ENCODE measurements around the gene COL6A2.
"Not testable (repeated sequence)": the region's sequence is repeated elsewhere in the genome, so short reads cannot be mapped to it uniquely, and the experiment has no call there.

COL6A2 gene

DNA sequence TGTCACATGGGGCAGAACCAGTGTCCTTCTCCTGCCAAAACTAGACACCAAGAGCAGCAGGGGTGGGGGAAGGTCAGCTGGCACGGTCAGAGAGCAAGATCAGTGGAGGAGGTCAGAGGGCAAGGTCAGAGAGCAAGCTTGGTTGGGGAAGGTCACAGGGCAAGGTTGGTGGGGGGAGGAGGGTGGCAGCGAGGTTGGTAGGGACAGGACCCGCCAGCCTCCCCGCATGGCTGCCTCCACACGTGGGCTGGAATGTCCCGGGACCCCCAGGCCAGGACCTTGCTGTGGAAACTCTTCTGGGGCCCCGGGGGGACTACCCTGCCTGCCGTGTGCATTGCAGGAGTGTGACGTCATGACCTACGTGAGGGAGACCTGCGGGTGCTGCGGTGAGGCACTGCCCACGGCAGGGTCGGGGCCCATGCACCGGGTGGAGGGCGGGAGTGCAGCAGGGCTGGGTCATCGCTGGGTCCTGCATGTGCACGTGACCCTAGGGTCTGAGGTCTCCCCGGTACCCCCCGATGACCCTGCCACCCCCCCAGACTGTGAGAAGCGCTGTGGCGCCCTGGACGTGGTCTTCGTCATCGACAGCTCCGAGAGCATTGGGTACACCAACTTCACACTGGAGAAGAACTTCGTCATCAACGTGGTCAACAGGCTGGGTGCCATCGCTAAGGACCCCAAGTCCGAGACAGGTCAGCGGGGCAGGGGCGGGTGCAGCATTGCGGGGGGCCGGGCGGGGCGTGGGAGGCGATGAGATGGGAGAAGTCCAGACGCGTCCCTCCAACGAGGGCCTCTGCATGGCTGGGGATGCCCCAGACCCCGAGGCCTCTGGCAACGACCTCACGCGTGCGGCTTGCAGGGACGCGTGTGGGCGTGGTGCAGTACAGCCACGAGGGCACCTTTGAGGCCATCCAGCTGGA is 27.3 kb downstream of the COL6A2 start:
- no peak for DNase-seq (ENCODE audit: low read depth in 2 of 2)

DNA sequence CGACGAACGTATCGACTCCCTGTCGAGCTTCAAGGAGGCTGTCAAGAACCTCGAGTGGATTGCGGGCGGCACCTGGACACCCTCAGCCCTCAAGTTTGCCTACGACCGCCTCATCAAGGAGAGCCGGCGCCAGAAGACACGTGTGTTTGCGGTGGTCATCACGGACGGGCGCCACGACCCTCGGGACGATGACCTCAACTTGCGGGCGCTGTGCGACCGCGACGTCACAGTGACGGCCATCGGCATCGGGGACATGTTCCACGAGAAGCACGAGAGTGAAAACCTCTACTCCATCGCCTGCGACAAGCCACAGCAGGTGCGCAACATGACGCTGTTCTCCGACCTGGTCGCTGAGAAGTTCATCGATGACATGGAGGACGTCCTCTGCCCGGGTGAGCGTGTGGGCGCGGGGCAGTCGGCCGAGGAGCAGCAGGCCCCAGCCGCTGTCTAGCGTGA is 28.0 kb downstream of the COL6A2 start:
- no peak for DNase-seq (ENCODE audit: low read depth in 2 of 2)

DNA sequence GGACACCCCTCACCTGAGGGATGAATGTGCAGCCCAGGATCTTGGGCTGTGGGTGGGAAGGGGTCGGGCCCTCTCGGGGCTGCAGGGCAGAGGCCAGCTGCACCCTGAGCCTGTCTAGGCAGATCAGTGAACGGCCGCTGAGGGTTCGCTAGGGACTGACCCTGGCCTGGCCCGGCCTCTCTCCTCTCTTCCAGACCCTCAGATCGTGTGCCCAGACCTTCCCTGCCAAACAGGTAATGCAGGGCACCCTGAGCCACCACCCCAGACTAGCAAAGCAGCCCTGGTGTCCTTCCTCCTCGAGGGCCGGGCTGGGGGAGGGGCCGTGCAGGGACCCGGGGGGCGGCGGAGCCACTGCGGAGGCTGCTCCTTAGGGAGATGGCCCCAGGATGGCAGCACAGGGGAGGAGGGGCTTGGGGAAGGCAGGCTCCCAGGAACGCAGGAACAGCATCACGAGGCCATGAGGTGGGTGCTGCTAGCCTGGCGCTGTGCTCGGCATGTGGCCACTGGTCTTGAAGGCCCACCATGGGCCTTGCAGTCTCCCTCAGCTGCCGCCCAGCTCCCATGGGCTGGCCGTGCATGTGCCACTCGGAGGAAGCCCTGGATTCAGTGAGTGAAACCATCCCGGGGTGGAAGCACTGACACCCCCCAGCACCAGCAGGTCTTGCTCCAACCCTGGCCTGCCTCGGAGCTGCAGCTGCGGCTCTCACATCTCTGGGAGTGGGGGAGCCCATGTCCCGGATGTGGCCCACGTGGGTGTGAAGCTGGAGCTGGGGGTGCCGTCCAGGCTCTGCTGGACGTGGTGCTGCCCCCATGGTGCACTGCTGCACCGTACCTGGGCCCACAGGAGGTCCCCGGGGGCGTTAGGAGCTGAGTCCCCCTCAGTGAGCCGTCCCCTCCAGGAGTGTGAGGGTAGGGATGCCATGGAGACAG is 28.7 kb downstream of the COL6A2 start:
- DNase-seq (ENCODE audit: low read depth in 2 of 2) = no peak

DNA sequence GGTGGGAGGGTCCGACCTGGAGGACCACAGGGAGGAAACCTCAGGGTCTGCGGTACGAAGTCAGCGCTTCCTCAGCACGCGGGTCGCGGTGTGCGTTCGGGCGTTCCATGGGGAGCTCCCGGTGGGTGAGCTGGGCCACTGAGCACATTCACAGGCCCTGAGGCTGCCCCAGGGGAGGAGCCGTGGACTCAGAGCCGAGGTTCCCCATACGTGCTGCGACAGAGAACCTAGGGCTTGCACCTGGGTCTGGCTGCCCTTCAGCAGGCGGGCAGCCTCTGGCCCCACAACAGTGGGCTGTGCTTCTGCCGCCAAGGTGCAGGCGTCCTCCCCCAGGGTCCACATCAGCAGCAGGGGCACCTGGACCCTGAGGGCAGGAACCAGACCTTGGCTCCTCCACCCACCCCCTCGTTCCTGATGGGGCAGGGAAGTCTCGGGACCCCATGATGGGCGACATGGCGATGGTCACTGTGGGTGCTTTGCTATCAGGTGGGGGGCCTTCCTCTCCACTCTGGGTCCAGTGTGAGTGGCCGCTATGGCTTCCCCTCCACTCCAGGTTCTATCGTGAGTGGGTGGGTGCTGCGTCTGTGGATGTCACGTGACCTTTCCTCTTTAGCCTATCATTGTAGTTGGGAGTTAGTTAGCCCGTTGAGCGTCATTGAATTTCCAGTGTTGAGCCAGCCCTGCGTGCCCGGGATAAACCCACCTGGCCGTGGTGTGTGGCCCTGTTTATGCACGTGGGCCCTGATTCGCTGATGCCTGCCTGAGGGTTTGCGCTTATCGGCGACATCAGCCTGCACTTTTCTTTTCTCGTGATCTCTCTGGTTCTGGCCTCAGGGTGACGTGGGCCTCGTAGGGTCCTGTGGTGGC is 29.6 kb downstream of the COL6A2 start:
- DNase-seq (ENCODE audit: low read depth in 2 of 2) = no peak

DNA sequence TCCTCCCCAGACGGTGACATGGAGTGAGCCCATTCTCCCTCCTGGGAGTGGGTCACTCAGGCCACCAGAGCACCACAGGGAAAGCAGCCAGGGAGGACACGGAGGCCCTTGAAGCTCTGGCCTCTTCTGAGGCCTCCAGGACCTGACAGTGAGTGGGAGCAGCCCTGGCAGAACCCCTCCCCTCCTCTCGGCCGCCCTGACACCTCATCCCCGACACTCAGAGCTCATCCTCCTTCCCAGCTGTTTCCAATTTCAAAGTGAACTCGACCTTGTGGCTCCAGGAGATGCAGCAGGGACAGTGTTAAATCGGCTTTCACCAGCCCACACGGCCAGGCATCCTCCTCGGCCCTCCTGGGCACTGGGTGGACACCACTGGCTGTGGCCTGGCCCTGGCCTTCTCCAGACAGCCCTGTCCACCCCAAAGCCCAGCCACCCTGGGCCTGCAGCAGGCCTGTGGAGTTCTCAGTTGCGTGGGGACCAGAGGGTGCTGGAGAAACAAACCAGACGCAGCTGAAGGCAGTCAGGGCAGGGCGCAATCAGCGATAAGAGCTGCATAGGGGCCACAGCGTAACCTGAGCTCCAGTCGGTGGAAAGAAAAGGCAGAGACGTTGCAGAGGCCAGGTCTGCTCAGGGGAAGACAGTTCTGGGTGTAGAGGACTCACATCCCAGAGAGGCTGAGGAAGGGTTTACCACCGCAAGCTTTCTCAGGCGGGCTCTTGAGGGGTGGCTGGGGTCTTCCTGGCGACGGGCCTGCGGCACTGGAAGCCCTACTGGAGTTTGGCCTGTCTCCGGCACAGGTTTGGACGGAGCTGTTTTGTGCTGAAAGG is 30.4 kb downstream of the COL6A2 start:
- DNase-seq (ENCODE audit: low read depth in 2 of 2) = no peak

DNA sequence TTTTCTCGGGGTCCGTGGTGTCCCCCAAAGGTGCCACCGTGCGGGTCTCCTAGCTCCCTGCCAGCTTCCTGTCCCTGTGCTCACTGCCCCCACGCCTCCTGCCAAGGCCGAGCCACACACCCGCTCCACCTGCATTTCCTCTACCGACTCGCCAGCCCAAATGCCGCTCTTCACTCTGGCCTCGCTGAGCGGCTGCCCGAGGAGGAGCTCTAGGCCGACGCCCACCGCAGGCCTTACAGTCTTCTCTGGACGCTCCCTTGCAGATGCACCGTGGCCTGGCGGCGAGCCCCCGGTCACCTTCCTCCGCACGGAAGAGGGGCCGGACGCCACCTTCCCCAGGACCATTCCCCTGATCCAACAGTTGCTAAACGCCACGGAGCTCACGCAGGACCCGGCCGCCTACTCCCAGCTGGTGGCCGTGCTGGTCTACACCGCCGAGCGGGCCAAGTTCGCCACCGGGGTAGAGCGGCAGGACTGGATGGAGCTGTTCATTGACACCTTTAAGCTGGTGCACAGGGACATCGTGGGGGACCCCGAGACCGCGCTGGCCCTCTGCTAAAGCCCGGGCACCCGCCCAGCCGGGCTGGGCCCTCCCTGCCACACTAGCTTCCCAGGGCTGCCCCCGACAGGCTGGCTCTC is 31.1 kb downstream of the COL6A2 start:
- DNase-seq (ENCODE audit: low read depth in 2 of 2) = no peak

DNA sequence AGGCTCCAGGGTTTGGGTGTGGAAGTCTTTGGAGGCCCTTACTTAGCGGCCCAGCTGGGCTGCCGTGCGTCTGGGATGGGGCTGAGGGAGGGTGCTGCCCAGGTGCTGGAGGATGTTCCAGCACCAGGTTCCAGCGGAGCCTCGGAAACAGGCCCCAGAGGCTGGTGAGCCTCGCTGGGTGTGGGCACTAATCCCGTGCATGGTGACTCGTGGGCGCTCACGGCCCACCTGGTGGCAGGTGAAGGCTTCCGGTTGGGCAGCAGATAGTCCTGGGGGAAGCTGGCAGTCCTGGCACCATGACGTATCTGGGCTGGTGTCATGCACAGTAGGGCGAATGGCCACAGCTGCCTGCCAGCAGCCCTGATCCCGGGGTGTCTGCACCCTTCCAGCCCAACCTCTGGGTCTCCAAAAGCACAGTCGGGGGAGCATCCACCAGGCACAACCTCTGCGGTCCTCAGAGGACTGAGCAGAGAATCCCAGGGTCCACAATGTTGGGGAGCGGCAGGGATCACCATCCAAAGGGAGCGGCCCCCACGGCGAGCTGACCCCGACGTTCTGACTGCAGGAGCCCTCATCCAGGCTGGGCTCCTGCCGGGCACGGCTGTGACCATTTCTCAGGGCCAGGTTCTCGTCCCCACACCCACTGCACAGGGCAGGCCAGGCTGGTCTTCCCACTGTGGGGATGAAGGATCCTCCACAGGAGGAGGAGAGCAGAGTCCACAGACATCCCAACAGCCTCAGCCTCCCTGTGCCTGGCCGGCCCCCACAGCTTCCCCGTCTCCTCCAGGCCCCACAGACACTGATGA is 32.1 kb downstream of the COL6A2 start:
- no peak for DNase-seq (ENCODE audit: low read depth in 2 of 2)

DNA sequence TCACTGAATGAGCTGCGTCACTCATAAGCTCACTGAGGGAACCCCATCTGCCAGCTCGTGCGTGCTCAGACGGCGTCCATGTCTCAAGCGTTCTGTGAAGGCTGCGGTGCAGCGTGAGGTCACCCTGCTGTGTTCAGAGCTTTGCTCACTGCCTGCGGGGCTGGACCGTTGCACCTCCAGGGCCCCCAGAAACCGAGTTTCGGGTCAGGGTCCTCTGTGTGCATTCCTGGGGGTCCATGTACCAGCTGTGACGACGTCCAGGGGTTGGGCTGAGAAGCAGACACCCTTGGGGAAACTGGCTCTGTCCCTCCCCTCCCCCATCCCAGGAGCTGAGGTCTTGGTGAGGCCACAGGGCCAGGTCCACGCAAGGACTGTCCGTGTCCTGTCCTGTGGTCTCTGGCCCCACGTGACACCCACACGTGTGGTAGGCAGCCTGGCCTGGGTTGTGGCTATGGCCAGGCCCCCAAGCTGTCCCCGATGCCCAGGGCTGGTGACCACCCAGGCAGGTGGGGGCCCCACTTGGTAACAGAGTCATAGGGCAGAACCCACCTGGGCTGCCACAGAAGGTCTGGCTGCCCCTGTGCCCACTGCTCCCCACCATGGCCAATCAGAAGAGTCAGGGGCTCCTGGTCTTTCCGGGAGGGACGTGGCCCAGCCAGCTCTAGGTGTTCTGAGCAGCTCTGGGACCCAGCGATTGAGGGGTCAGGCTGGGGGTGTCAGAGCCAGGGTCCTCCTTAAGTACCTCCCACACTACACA is 33.1 kb downstream of the COL6A2 start:
- DNase-seq (ENCODE audit: low read depth in 2 of 2) = no peak

DNA sequence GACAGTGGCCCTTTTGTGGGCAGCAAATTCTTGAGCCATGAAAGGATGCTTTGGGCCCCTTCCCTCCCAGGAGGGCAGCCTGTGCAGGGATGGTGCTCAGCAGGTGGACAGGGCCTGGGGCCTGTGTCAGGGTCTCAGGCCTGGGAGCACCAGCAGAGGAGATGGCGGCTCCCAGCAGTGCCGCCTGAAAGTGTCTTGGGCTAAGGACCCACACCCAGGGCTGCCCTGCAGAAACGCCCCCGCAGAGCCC is 33.6 kb downstream of the COL6A2 start:
- no peak for DNase-seq (ENCODE audit: low read depth in 2 of 2)

DNA sequence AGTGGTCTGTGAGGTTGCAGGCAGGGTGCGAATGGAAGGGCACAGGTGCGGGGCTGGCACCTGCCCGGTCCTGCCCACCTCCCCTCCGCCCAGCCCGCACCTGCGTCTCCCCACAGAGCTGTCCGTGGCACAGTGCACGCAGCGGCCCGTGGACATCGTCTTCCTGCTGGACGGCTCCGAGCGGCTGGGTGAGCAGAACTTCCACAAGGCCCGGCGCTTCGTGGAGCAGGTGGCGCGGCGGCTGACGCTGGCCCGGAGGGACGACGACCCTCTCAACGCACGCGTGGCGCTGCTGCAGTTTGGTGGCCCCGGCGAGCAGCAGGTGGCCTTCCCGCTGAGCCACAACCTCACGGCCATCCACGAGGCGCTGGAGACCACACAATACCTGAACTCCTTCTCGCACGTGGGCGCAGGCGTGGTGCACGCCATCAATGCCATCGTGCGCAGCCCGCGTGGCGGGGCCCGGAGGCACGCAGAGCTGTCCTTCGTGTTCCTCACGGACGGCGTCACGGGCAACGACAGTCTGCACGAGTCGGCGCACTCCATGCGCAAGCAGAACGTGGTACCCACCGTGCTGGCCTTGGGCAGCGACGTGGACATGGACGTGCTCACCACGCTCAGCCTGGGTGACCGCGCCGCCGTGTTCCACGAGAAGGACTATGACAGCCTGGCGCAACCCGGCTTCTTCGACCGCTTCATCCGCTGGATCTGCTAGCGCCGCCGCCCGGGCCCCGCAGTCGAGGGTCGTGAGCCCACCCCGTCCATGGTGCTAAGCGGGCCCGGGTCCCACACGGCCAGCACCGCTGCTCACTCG is 34.1 kb downstream of the COL6A2 start:
- DNase-seq (ENCODE audit: low read depth in 2 of 2) = no peak

DNA sequence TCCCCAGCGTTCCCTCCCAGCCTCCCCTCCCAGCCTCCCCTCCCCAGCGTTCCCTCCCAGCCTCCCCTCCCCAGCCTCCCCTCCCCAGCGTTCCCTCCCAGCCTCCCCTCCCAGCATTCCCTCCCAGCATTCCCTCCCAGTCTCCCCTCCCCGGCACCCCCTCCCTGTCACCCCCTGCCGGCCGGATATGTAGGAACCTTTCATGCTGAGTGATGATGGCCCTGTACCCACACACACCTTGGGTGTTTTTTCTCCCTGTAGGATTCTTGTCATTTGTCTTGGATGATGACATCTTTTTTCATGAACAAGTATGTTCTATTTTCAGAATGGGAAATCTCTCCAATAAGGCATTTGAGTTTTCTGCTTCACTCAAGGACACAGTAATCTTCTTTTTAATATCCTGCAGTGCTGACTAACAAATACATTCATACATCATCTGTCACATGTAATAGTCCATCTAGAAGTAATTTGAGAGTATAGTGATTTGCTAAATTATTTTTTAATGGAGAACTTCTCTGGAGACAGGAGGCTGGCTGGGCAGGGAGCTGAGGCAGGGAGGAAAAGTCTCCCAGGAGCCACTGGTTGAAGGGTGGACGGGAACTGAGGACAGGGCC is 38.0 kb downstream of the COL6A2 start:
- DNase-seq (ENCODE audit: low read depth in 2 of 2) = no peak

DNA sequence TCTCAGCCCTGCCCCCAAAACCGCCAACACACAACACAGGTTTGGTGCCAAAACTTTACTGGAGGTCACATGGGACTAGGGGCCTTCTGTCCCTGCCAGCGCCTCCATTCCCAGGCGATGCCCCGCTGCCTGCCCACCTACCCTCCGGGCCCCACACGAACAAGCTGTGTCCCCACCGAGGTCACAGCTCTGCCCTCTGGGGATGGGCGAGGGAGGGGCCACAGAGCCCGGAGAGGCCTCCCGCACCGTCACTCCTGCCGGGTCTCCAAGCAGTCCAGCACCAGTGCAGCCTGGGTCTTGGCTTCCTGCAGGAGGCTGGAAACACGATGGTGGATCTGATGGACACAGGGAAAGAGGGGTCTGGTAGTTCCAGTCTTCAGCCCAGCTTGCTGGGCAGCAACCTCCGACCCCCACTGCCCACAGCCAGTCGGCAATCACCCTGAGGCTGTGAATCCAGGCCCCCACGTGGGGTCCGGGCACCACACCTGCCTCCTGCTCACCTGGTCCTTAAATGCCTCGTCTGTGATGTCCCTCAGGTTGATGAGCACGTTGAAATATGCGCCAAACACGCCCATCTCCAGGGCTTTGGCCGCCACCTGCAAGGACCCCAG is 38.9 kb downstream of the COL6A2 start:
- no peak for DNase-seq (ENCODE audit: low read depth in 2 of 2)

DNA sequence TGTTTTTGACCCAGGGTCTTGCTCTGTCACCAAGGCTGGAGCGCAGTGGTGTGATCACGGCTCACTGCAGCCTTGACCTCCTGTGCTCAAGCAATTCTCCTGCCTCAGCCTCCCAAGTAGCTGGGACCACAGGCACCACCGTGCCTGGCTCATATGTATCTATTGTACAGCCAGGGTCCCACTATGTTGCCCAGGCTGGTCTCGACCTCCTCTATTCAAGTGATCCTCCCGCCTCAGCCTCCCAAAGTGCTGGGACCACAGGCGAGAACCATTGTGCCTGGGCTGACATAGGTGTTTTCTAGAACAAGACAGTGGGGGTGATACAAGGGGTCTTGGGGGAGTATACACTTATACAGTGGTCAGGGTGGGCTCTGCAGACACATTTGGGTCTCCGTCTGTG is 40.0 kb downstream of the COL6A2 start:
- DNase-seq (ENCODE audit: low read depth in 2 of 2) = no peak

DNA sequence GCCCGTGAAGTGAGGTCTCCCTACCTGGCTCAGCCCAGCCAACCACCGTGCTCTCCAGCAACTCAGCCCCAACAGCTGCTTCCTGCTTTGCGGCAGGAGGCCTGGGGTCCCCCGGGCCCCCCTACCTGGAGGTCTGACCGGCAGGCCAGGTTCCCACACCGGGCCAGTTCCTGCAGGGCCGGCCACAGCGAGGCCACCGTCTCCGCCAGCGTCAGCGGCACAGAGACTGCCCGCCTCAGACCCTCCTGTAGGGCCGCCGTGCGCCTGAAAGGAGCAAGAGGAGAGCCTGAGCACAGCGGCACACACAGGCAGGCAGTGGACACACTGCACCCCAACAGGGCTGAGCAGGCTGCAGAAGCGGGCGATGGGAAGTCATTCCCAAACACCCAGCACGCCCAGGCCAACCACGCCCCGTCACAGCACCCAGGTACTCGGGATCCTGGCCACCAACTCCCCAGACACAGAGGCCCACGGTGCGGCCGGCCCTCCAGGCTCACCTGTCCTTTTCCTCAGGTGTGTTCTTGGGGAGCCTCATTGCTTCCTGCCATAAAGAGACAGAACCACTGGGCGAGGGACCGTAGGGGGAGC is 40.6 kb downstream of the COL6A2 start:
- no peak for DNase-seq (ENCODE audit: low read depth in 2 of 2)

DNA sequence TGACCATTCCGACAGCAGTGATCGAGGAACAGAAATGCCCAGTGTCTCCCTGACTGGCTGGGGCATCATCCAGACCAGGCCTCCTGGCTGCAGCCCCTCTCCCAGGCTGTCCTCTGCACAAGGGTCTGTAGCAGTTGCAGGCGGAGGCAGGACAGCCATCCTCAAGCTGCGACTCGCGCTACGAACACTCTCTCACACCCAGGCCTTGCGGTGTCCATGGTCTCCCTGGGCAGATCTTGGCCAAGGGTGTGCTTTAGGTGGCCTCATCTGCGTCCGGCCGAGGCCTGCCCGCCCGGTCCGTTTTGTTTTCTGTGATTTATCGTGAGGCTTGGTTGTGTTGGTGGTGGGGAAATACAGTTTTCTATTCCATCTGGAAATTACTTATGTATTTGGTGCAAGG is 41.8 kb downstream of the COL6A2 start:
- DNase-seq (ENCODE audit: low read depth in 2 of 2) = no peak

DNA sequence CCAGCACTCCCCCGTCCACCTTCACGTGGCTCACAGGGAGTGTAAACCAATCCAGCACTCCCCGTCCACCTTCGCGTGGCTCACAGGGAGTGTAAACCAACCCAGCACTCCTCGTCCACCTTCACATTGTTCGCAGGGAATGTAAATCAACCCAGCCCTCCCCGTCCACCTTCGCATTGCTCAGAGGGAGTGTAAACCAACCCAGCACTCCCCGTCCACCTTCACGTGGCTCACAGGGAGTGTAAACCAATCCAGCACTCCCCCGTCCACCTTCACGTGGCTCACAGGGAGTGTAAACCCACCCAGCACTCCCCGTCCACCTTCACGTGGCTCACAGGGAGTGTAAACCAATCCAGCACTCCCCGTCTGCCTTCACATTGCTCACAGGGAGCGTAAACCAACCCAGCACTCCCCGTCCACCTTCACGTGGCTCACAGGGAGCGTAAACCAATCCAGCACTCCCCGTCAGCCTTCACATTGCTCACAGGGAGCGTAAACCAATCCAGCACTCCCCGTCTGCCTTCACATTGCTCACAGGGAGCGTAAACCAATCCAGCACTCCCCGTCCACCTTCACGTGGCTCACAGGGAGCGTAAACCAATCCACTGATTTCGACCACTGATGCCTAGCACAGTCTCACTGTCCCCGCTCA is 42.6 kb downstream of the COL6A2 start:
- not testable (repeated sequence) for DNase-seq (ENCODE audit: low read depth in 2 of 2)
